Effector memory CD4-positive, alpha-beta T cell (primary cell): ENCODE results near the gene MSI2.
A peak's percentile ranks its signal among the peaks of the same experiment; 100 is the strongest.

Source experiments
- DNase-seq, 3 donors: peaks; one replicate each; pipeline ENCODE4 v3.0.0-alpha.2; 2020
- H3K27ac ChIP-seq: 2 replicates; pipeline ENCODE4 v1.7.0; 2013; ENCODE audit warnings: mild to moderate bottlenecking, low read length, moderate library complexity; ENCODE audit not compliant: insufficient read depth, poor library complexity, severe bottlenecking
- H3K27me3 ChIP-seq: replicated peaks from 2 replicates; pipeline ENCODE4 v1.7.0; 2013; ENCODE audit warnings: mild to moderate bottlenecking, low read length; ENCODE audit not compliant: insufficient read depth, control insufficient read depth, poor library complexity, severe bottlenecking
- H3K36me3 ChIP-seq: 2 replicates; pipeline ENCODE4 v1.7.0; 2013; ENCODE audit warnings: mild to moderate bottlenecking, low read length, moderate library complexity; ENCODE audit not compliant: control insufficient read depth, insufficient read depth
- H3K4me1 ChIP-seq: 2 replicates; pipeline ENCODE4 v1.7.0; 2013; ENCODE audit warnings: low read length, mild to moderate bottlenecking; ENCODE audit not compliant: control insufficient read depth, insufficient read depth, poor library complexity, severe bottlenecking
- H3K4me3 ChIP-seq: 2 replicates; pipeline ENCODE4 v1.7.0; 2013; ENCODE audit warnings: low read length, low read depth, mild to moderate bottlenecking; ENCODE audit not compliant: insufficient read depth, poor library complexity, severe bottlenecking
- H3K9me3 ChIP-seq: 2 replicates; pipeline ENCODE4 v1.7.0; 2013; ENCODE audit warnings: mild to moderate bottlenecking, low read length, moderate library complexity; ENCODE audit not compliant: control insufficient read depth

Gene MSI2

DNA sequence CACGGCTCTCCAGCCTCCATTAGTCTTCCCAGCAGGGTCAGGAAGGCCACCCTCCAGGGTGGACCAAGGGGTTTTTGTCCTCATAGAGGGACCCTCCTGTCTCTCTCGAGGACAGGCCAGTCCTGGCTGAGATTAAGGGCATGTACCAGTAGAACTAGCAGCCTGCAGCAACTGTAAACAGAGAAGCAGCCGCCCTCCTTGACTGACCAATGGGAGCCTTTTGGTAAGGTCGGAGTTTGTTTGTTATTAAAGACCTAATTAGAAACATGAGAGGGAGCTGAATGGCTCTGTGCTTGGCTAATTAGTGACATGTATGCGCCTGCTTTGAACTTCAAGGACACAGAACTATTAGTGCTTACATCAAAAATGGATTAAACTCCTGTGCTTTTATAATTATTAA is 408.8 kb downstream of the MSI2 start:
- no peaks in the 10 kb centered on the region for H3K27me3 ChIP-seq
- H3K4me1 ChIP-seq = no peaks in the 10 kb centered on the region
- DNase-seq = no peak
- H3K36me3 ChIP-seq = no peaks in the 10 kb centered on the region
- H3K4me3 ChIP-seq = no peak overlapping the region
- no peaks in the 10 kb centered on the region for H3K9me3 ChIP-seq
- no peak overlapping the region for H3K27ac ChIP-seq

DNA sequence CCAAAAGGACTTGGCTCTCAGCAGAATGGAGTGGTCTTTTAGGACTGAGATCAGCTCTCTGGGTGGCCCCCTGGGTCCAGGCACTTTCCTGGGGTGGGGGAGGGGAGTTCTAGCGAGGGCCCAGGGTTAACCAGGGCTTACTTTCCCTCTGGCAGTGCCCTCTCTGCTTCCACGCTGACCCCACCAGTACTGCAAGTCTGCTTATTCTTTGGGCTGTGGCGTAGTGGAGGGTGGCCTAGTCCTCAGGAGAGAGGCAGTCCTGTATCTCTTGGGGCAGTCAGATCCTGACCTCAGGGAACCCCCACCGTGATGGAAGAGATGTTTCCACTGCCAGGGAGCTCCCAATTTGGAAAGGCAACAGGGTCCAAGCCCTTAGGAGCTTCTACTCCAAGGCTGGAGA is 409.4 kb downstream of the MSI2 start:
- no peaks in the 10 kb centered on the region for H3K4me1 ChIP-seq
- DNase-seq = no peak
- H3K27me3 ChIP-seq = no peaks in the 10 kb centered on the region
- no peak overlapping the region for H3K4me3 ChIP-seq
- no peaks in the 10 kb centered on the region for H3K36me3 ChIP-seq
- no peaks in the 10 kb centered on the region for H3K9me3 ChIP-seq
- H3K27ac ChIP-seq = no peak overlapping the region

DNA sequence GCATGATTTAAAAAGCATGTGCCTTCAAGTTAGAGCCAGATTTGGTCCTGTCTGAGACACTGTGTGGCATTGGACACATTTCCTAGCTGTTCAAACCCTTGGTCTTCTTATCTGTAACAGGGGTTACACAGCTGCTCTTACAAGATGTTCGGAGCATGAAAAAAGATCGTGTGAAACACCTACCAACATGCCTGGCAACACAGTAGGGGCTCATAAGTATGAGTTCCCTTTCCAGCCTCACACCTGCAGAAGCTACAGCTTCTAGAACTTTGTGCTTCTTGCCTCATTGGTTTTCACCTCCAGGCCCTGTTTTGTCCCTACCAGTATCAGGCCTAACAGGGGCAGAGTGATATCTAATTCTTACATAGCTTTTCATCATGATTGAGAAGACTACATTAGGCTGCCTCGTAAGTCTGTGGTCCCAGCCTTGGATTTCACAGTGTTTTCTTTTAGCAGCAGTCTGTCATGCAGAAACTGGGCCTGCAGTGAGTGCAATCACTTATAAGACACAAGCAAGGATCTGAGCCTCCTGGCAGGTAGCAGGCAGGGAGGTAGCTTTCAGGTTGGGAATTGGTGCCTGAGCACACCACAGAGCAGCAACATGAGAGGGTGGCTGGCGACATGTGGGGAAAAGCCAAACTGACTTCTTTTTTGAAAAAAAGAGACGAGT is 410.0 kb downstream of the MSI2 start:
- Histone ChIP-seq H3K4me3 (no peak overlapping the region), H3K4me1 (no peaks in the 10 kb centered on the region), H3K27me3 (no peaks in the 10 kb centered on the region), H3K27ac (no peak overlapping the region), H3K36me3 (no peaks in the 10 kb centered on the region), H3K9me3 (no peaks in the 10 kb centered on the region)
- DNase-seq = no peak

DNA sequence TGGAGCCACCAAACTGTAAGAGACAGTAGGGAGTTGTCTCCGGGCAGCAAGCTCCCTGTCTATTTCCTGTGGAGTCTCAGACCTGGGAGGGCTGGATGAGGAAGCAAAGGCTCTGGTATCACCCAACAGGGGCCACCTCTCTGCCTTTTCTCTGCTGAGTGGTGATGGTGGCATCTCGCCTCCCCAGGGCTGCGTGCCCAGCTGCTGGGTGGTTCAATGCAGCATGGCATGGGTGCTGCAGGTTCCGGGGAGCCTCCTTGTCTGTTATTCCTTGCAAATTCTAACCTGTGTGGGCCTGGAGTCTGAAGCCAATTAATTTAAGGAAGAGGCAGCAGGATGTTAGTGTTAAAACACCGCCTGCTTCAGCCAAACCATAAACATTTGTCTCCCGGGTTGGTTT is 410.6 kb downstream of the MSI2 start:
- Histone ChIP-seq H3K27ac (no peak overlapping the region), H3K36me3 (no peaks in the 10 kb centered on the region), H3K27me3 (no peaks in the 10 kb centered on the region), H3K4me3 (no peak overlapping the region), H3K4me1 (peaks cover 5% of the 10 kb centered on the region), H3K9me3 (no peaks in the 10 kb centered on the region)
- DNase-seq = no peak

DNA sequence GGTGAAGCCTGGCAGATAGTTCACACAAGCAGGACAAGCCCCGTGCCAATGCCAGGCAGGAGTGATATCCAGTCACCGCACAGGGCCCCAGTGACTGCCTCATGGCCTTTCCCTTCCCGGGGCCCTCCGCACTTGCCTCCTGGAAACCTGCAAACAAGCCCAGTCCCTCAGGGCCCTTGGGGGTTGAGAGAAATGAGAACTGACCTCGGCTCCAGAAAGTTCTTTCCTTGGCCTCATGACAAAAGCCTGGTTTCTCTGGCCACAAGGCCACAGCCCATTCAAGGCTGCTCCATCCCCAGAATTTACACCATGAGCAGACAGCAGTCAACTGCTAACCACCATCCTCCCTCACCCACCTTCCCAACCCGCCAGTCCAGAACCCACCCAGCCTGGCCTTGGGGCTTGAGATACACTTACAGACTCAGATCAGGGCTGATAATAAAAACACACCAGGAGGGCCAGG is 411.2 kb downstream of the MSI2 start:
- H3K27ac ChIP-seq = no peak overlapping the region
- H3K9me3 ChIP-seq = no peaks in the 10 kb centered on the region
- H3K36me3 ChIP-seq = no peaks in the 10 kb centered on the region
- H3K4me1 ChIP-seq = peaks cover 8% of the 10 kb centered on the region
- H3K27me3 ChIP-seq = no peaks in the 10 kb centered on the region
- H3K4me3 ChIP-seq = no peak overlapping the region
- no peak for DNase-seq

DNA sequence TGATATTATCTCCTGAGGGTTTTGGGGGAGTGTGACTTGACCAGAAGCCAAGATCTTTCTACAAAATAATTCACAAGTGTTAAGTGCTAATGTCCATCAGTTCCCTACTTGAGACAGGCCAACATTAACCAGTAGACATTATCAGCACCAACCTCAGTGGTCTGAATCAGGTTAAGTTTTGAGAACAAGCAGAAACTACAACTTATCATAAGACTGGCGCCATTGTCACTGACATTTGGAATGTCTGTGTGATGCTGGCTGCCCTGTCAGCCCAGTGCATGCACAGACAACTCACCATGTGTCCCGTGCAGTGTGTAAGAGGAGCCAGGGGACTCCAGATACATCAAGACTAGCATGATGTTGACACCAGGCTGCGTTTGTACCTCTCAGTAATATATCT is 412.0 kb downstream of the MSI2 start:
- Histone ChIP-seq H3K27ac (no peak overlapping the region), H3K4me3 (no peak overlapping the region), H3K36me3 (no peaks in the 10 kb centered on the region), H3K4me1 (peaks cover 8% of the 10 kb centered on the region), H3K9me3 (no peaks in the 10 kb centered on the region), H3K27me3 (no peaks in the 10 kb centered on the region)
- DNase-seq = no peak

DNA sequence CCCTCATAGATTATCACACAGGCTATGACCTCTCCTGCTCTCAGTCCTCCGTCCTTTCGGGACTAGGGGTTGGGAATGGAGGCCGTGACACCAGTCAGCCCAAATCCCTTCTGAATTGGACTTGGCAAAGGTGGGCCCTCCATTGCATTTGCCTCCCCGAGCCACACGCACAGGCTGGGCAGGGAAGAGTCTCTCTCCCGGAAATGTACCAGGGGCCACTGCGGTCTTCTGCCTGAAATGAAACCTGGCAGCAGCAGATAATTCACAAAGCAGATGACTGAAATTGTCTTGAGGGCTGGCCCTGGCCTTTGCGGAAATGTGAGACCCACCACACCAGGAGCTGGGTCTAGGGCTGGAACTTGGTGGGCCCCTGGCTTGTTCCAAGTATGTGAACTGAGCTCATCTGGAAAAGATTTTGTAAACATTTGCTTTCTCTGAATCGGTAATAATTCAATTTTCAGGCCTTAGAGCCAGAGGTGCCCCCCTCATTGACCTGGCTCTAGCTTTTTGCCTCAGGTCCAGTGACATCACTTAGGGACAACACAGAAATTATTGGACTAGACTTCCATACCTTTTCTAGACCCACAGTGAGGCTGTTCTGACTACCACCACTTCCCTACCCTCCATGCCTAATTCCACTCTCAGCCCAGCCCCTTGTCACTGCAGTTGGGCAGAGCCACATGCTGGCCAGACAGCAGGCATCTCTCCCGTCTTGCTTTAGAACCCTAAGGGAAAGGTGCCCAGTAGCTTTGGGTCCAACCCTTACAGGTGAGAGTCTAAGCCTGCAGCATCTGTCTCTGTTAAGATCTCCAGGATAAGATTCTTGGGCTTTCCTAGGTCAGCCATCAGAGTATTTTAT is 413.6 kb downstream of the MSI2 start:
- peaks cover 8% of the 10 kb centered on the region for H3K4me1 ChIP-seq
- peaks cover under 1% of the 10 kb centered on the region for H3K36me3 ChIP-seq
- no peaks in the 10 kb centered on the region for H3K9me3 ChIP-seq
- H3K27ac ChIP-seq = no peak overlapping the region
- no peak for DNase-seq
- no peaks in the 10 kb centered on the region for H3K27me3 ChIP-seq
- no peak overlapping the region for H3K4me3 ChIP-seq

DNA sequence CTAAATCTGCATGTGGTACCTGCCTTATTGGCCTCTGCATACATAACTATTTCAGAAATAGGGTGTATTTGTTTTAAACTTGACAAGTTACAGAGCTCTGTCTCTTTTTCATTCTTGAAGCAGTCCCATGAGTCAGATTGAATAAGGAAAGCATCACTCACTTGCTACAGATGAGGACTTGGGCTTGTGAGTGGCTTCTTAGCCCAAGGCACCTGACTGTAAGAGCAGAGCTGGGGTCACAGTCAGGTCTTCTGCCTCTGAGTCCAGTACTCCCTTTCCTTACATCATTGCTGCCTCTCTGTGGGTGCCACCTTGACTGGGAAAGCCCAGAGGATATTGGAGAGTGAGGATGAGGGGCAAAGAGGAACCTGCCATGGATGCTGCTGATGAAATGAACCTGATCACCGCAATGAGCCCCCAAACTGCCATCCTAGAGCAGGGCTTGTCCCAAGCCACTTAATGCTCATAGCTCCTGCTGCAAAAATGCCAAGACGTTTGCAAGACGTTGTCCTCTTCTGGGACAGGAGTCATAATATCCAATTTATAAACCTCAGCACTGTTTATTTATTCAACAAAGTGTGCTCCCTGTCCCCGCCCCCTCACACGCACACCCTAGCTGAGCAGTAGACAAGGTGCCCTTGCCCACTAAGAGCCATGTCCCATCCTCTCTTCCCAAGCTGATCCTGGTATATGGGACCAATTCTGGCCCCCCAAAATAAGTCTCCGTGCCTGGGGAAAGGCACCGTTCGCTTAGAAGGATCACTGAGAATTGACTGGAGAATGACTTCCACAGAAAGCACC is 414.6 kb downstream of the MSI2 start:
- H3K27ac ChIP-seq = no peak overlapping the region

DNA sequence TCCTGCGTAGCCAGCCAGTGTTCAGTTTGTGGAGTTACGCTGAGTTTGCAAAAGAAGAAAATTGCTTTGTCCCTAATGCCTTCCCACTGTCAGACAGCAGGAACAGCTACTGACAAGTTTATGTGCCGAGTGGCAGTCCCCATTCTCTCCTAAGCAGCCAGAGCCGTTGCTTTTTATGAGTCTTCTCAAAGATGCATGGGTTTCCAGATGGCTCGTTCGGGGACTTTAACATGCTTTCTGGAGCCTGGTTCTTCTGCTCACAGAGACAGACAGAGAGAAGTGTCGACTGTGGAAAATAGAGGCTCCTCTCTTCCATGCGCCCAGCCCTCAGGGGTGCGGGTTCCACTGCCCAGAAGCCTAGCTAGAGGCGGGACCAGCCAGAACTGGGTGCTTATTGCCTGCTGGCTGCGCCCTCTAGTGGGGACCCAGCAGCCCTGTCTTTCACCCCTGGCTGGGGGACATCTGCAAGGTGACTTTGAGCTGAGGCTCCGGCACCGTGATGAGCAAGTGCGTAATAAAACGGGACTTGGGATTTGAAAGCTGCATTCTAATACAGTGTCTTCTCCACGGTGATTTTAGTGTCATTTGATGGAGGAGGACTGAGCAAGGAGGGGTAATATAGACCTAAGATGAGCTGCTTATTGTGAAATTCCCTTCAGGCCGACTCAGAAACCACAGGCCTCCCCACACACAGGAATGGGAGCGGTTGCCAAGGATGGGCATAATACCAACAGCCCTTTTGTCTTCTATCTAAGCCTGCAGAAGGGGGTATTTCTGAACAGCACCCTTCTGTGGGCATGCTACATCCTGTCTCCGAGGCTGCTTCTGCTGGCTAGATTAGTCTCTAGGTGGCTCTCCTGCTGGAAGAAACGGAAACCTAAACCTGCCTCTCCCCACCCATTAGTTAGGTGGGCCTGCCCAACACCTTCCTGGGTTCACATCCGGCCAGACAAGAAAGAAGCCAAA is 415.6 kb downstream of the MSI2 start:
- Histone ChIP-seq H3K27me3 (no peaks in the 10 kb centered on the region), H3K4me1 (peaks cover 8% of the 10 kb centered on the region), H3K9me3 (no peaks in the 10 kb centered on the region), H3K27ac (no peak overlapping the region), H3K36me3 (peaks cover 17% of the 10 kb centered on the region), H3K4me3 (no peak overlapping the region)
- peak; percentile 31 to 40 (median 40) for DNase-seq

More for the DNA sequence above, 414.6 kb downstream of the MSI2 start:
- H3K27me3 ChIP-seq = no peaks in the 10 kb centered on the region
- no peak overlapping the region for H3K4me3 ChIP-seq
- H3K36me3 ChIP-seq = peaks cover 11% of the 10 kb centered on the region
- H3K9me3 ChIP-seq = no peaks in the 10 kb centered on the region
- H3K4me1 ChIP-seq = peaks cover 8% of the 10 kb centered on the region
- no peak for DNase-seq
